Measurements from ENCODE around the gene TICRR.

GRCh38 chr15:89668171-89668570 is 92.9 kb downstream of the TICRR start:
- TF ChIP-seq, protein P1, sequence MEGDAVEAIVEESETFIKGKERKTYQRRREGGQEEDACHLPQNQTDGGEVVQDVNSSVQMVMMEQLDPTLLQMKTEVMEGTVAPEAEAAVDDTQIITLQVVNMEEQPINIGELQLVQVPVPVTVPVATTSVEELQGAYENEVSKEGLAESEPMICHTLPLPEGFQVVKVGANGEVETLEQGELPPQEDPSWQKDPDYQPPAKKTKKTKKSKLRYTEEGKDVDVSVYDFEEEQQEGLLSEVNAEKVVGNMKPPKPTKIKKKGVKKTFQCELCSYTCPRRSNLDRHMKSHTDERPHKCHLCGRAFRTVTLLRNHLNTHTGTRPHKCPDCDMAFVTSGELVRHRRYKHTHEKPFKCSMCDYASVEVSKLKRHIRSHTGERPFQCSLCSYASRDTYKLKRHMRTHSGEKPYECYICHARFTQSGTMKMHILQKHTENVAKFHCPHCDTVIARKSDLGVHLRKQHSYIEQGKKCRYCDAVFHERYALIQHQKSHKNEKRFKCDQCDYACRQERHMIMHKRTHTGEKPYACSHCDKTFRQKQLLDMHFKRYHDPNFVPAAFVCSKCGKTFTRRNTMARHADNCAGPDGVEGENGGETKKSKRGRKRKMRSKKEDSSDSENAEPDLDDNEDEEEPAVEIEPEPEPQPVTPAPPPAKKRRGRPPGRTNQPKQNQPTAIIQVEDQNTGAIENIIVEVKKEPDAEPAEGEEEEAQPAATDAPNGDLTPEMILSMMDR (IDR thresholded peaks at IDR 0.05): no peak
- no peak for TF ChIP-seq POLR2A (IDR thresholded peaks at IDR 0.05; ENCODE audit: low read depth)

Data from esophagus muscularis mucosa (tissue), 3 donors.